Neural cell (in vitro differentiated cells): ENCODE data around the gene RNF26. TPM values are rescaled to one million over a fixed set of nuclear protein-coding genes. Genes with fewer than 3 reads are reported as not detected.

Experiments
- H2AFZ ChIP-seq: fragments of 200-600, 300-800 bp; sonication (generic), shearing (Covaris generic); 2 replicates; pipeline ENCODE4 v1.6.0; 2014; ENCODE audit warnings: low read depth, mild to moderate bottlenecking, antibody characterized with exemption, low read length, moderate library complexity
- H3F3A ChIP-seq: fragments of 200-600 bp; shearing (Covaris generic); 2 replicates; pipeline ENCODE4 v1.6.1; 2016; ENCODE audit warnings: mild to moderate bottlenecking, moderate library complexity, mixed read lengths, antibody characterized with exemption, low read length; ENCODE audit not compliant: insufficient read depth, poor library complexity, severe bottlenecking
- H3K27ac ChIP-seq: fragments of 200-600, 300-800 bp; sonication (generic), shearing (Covaris generic); 2 replicates; pipeline ENCODE4 v1.5.1; 2014; ENCODE audit warnings: mild to moderate bottlenecking, low read length, moderate library complexity
- H3K27me3 ChIP-seq: fragments of 300-800, 200-600 bp; sonication (generic), shearing (Covaris generic); 2 replicates; pipeline ENCODE4 v1.6.0; 2014; ENCODE audit warnings: mild to moderate bottlenecking, low read depth, low read length, moderate library complexity; ENCODE audit not compliant: insufficient read depth
- H3K36me3 ChIP-seq: fragments of 300-800, 200-600 bp; sonication (generic), shearing (Covaris generic); 2 replicates; pipeline ENCODE4 v1.5.1; 2014; ENCODE audit warnings: mild to moderate bottlenecking, antibody characterized with exemption, low read length, moderate library complexity; ENCODE audit not compliant: insufficient read depth
- H3K4me2 ChIP-seq: fragments of 300-800, 200-600 bp; sonication (generic), shearing (Covaris generic); 2 replicates; pipeline ENCODE4 v1.6.0; 2014; ENCODE audit warnings: mild to moderate bottlenecking, low read length
- H3K4me3 ChIP-seq: fragments of 300-800, 200-600 bp; sonication (generic), shearing (Covaris generic); 2 replicates; pipeline ENCODE4 v1.5.1; 2014; ENCODE audit warnings: mild to moderate bottlenecking, low read length, moderate library complexity
- H3K79me2 ChIP-seq: fragments of 200-600 bp; shearing (Covaris generic); replicated peaks from 2 replicates; pipeline ENCODE4 v1.6.0; 2014; ENCODE audit warnings: mild to moderate bottlenecking, low read length, moderate library complexity; ENCODE audit not compliant: insufficient read depth
- H3K9ac ChIP-seq: fragments of 300-800, 200-600 bp; sonication (generic), shearing (Covaris generic); 2 replicates; pipeline ENCODE4 v1.6.1; 2016; ENCODE audit warnings: mild to moderate bottlenecking, low read length, mixed read lengths
- H3K9me2 ChIP-seq: fragments of 200-600 bp; shearing (Covaris generic); 2 replicates; pipeline ENCODE4 v1.6.1; 2016; ENCODE audit warnings: mild to moderate bottlenecking, low read length, mixed read lengths; ENCODE audit not compliant: insufficient read depth
- H3K9me3 ChIP-seq: fragments of 200-600, 300-800 bp; sonication (generic), shearing (Covaris generic); 2 replicates; pipeline ENCODE4 v1.6.1; 2016; ENCODE audit warnings: mild to moderate bottlenecking, mixed run types, low read length, moderate library complexity, mixed read lengths
- H4K20me1 ChIP-seq: fragments of 200-600 bp; shearing (Covaris generic); 2 replicates; pipeline ENCODE4 v1.6.1; 2016; ENCODE audit warnings: mild to moderate bottlenecking, mixed run types; ENCODE audit not compliant: insufficient read depth
- EP300 ChIP-seq: fragments of 450-650 bp; conservative IDR thresholded peaks from 2 replicates; pipeline ENCODE4 v1.6.1; 2014; ENCODE audit warnings: antibody characterized with exemption, mild to moderate bottlenecking, moderate library complexity; ENCODE audit not compliant: poor library complexity, severe bottlenecking
- EZH2 ChIP-seq: fragments of 200-600, 300-800 bp; shearing (Covaris generic), sonication (generic); IDR thresholded peaks from 2 replicates; pipeline ENCODE4 v1.6.1; 2014; ENCODE audit warnings: antibody characterized with exemption, low read length, borderline replicate concordance, mild to moderate bottlenecking; ENCODE audit not compliant: insufficient read depth, poor library complexity, severe bottlenecking
- MXI1 ChIP-seq: fragments of 450-650 bp; conservative IDR thresholded peaks from 2 replicates; pipeline ENCODE4 v1.6.1; 2014; ENCODE audit warnings: antibody characterized with exemption, mild to moderate bottlenecking; ENCODE audit not compliant: poor library complexity, severe bottlenecking
- POLR2AphosphoS5 ChIP-seq: IDR thresholded peaks from 2 replicates; pipeline ENCODE4 v1.6.1; 2012
- RAD21 ChIP-seq: fragments of 450-650 bp; conservative IDR thresholded peaks from 2 replicates; pipeline ENCODE4 v1.6.1; 2014; ENCODE audit warnings: antibody characterized with exemption, mild to moderate bottlenecking, moderate library complexity
- REST ChIP-seq: IDR thresholded peaks from 2 replicates; pipeline ENCODE4 v1.6.1; 2012; ENCODE audit warnings: borderline replicate concordance
- SMC3 ChIP-seq: fragments of 450-650 bp; conservative IDR thresholded peaks from 2 replicates; pipeline ENCODE4 v1.6.1; 2014; ENCODE audit warnings: antibody characterized with exemption, mild to moderate bottlenecking, moderate library complexity; ENCODE audit not compliant: poor library complexity
- TAF1 ChIP-seq: IDR thresholded peaks from 2 replicates; pipeline ENCODE4 v1.6.1; 2012; ENCODE audit warnings: low read depth
- polyA plus RNA-seq: library from polyadenylated mRNA; depleted of rRNA; stranded (reverse); fragments of >200 nt; gene quantifications from 2 replicates; pipeline ENCODE4 v1.2.3, GENCODE V29; 2014
- TF ChIP-seq, protein P1 (sequence below): fragments of 450-650 bp; IDR thresholded peaks from 2 replicates; pipeline ENCODE4 v1.5.1; 2014; ENCODE audit warnings: antibody characterized with exemption, mild to moderate bottlenecking, moderate library complexity; ENCODE audit not compliant: poor library complexity, severe bottlenecking

Gene RNF26
- polyA plus RNA-seq, 1 donor from 2014 or later, result 2.6 TPM

GRCh38 chr11:119350302-119350701 lies 16.0 kb downstream of the RNF26 start:
- Histone ChIP-seq H3K9ac (no peak overlapping the region), H4K20me1 (no peaks in the 10 kb centered on the region), H3K79me2 (no peaks in the 10 kb centered on the region), H3K27ac (no peak overlapping the region), H3F3A (no peaks in the 10 kb centered on the region), H3K9me2 (no peaks in the 10 kb centered on the region), H3K36me3 (no peaks in the 10 kb centered on the region), H3K4me3 (no peak overlapping the region), H3K9me3 (no peaks in the 10 kb centered on the region), H2AFZ (no peak overlapping the region), H3K27me3 (no peaks in the 10 kb centered on the region), H3K4me2 (no peak overlapping the region)
- TF ChIP-seq, protein P1, sequence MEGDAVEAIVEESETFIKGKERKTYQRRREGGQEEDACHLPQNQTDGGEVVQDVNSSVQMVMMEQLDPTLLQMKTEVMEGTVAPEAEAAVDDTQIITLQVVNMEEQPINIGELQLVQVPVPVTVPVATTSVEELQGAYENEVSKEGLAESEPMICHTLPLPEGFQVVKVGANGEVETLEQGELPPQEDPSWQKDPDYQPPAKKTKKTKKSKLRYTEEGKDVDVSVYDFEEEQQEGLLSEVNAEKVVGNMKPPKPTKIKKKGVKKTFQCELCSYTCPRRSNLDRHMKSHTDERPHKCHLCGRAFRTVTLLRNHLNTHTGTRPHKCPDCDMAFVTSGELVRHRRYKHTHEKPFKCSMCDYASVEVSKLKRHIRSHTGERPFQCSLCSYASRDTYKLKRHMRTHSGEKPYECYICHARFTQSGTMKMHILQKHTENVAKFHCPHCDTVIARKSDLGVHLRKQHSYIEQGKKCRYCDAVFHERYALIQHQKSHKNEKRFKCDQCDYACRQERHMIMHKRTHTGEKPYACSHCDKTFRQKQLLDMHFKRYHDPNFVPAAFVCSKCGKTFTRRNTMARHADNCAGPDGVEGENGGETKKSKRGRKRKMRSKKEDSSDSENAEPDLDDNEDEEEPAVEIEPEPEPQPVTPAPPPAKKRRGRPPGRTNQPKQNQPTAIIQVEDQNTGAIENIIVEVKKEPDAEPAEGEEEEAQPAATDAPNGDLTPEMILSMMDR, result no peak
- no peak for TF ChIP-seq RAD21
- TF ChIP-seq POLR2AphosphoS5, result no peak
- no peak for TF ChIP-seq TAF1
- TF ChIP-seq EZH2, result no peak
- no peak for TF ChIP-seq EP300
- TF ChIP-seq MXI1, result no peak
- TF ChIP-seq REST, result no peak
- TF ChIP-seq SMC3, result no peak

DNA sequence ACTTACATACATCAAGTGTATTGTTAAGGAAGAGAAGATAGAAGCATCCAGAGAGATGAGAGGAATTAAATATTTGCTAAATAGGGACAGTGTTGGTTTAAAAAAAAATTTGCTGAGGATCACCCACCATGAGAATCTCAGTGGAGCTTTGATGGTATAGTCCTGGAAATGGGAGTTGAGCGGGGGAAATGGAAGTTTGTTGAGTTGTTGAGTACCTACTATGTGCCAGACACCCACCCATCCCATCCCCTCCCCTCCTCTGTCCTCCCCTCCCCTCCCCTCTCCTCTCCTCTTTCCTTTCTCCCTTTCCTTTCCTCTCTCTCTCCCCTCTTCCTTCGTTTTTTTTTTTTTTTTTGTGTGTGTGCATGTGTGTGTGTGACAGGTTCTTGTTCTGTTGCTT lies 16.9 kb downstream of the RNF26 start:
- Histone ChIP-seq H4K20me1 (no peaks in the 10 kb centered on the region), H3K9me2 (no peaks in the 10 kb centered on the region), H3K36me3 (no peaks in the 10 kb centered on the region), H3K4me3 (no peak overlapping the region), H3K9ac (no peak overlapping the region), H3K79me2 (no peaks in the 10 kb centered on the region), H3K27ac (no peak overlapping the region), H2AFZ (no peak overlapping the region), H3K27me3 (peaks cover 4% of the 10 kb centered on the region), H3K4me2 (no peak overlapping the region), H3F3A (no peaks in the 10 kb centered on the region), H3K9me3 (no peaks in the 10 kb centered on the region)
- no peak for TF ChIP-seq POLR2AphosphoS5
- TF ChIP-seq SMC3, result no peak
- TF ChIP-seq RAD21, result no peak
- no peak for TF ChIP-seq TAF1
- TF ChIP-seq, protein P1, result no peak
- no peak for TF ChIP-seq REST
- TF ChIP-seq MXI1, result no peak
- TF ChIP-seq EZH2, result no peak
- no peak for TF ChIP-seq EP300
